Panc1 (cell line): ENCODE results near the gene MOV10L1. TPM values are rescaled to one million over a fixed set of nuclear protein-coding genes. Genes with fewer than 3 reads are reported as not detected.

Experiments used
- ATAC-seq: fragments of 200-7000 bp; cut with Tn5 transposase; 2 replicates; pipeline ENCODE4 v1.9.1; 2020; ENCODE audit warnings: mild to moderate bottlenecking, moderate library complexity
- BruUV-seq: library from RNA; stranded (reverse); fragments of 400-500 nt; replicated peaks from 2 replicates; lab custom pipeline; 2021; lab: Mats Ljungman, UMichigan
- CTCF ChIA-PET: fragments of 300-600 bp; sonication (Branson Sonifier 250); formaldehyde crosslinking; loops from one replicate; lab custom pipeline; 2022; ENCODE audit warnings: antibody characterized with exemption; lab: Charles Lee
- POLR2A ChIA-PET: fragments of 300-600 bp; sonication (Branson Sonifier 250); formaldehyde crosslinking; loops from one replicate; lab custom pipeline; 2022; ENCODE audit warnings: antibody characterized with exemption; lab: Charles Lee
- DNase-seq: peaks from one replicate; pipeline ENCODE4 v3.0.0-alpha.2; 2010; ENCODE audit warnings: low read depth, low spot score
- H3K27ac ChIP-seq: 2 replicates; pipeline ENCODE4 v1.5.1; 2011; ENCODE audit warnings: mild to moderate bottlenecking, low read length, inconsistent platforms
- H3K27me3 ChIP-seq: fragments of 200-500 bp; sonication (Bioruptor generic); 2 replicates; pipeline ENCODE4 v1.6.0; 2014; ENCODE audit warnings: low read length, inconsistent platforms; ENCODE audit not compliant: control insufficient read depth, insufficient read depth
- H3K36me3 ChIP-seq: fragments of 200-500 bp; sonication (Bioruptor generic); 2 replicates; pipeline ENCODE4 v1.5.1; 2014; ENCODE audit warnings: inconsistent platforms, mild to moderate bottlenecking, low read length, moderate library complexity; ENCODE audit not compliant: control insufficient read depth, insufficient read depth
- H3K4me1 ChIP-seq: 2 replicates; pipeline ENCODE4 v1.5.1; 2011; ENCODE audit warnings: inconsistent platforms, mild to moderate bottlenecking, low read length, moderate library complexity; ENCODE audit not compliant: control insufficient read depth, insufficient read depth
- H3K4me3 ChIP-seq, 2 experiments: 2 replicates each; pipeline ENCODE4 v1.5.1; 2011 to 2012; ENCODE audit warnings: low read depth in 2 of 2, low read length in 2 of 2, mild to moderate bottlenecking in 2 of 2, inconsistent platforms in 1 of 2, moderate library complexity in 1 of 2
- H3K9me3 ChIP-seq: fragments of 200-500 bp; sonication (Bioruptor generic); 2 replicates; pipeline ENCODE4 v1.5.1; 2014; ENCODE audit warnings: low read depth, mild to moderate bottlenecking, inconsistent platforms, low read length, moderate library complexity; ENCODE audit not compliant: control insufficient read depth, insufficient read depth
- POLR2AphosphoS5 ChIP-seq: IDR thresholded peaks from 2 replicates; pipeline ENCODE4 v1.6.1; 2012; ENCODE audit warnings: mild to moderate bottlenecking, low read depth, low read length, moderate library complexity
- SIN3A ChIP-seq: IDR thresholded peaks from 2 replicates; pipeline ENCODE4 v1.6.1; 2012; ENCODE audit warnings: low read depth, mild to moderate bottlenecking, low read length, moderate library complexity, borderline replicate concordance; ENCODE audit not compliant: insufficient read depth
- TCF7L2 ChIP-seq: IDR thresholded peaks from 2 replicates; pipeline ENCODE4 v1.6.1; 2011; ENCODE audit warnings: mild to moderate bottlenecking, low read depth, low read length, inconsistent platforms
- in situ Hi-C: cut with HindIII; loops from 2 replicates; pipeline ENCODE4 v1.10.0; 2016; ENCODE audit warnings: low sequenced_read_pairs, low pct_unique_long_range_greater_than_20kb
- intact Hi-C: fragments of 100-400 bp; cut with micrococcal nuclease; formaldehyde crosslinking; loops from one replicate; pipeline ENCODE4 v1.10.0; 2022; ENCODE audit not compliant: unreplicated experiment
- total RNA-seq: library from RNA; stranded (reverse); gene quantifications from one replicate; pipeline ENCODE4 v1.2.1, GENCODE V29; 2021; ENCODE audit not compliant: unreplicated experiment
- TF ChIP-seq, protein P1 (sequence below): fragments of 450-650 bp; IDR thresholded peaks from 2 replicates; pipeline ENCODE4 v1.5.1; 2017; ENCODE audit warnings: mild to moderate bottlenecking
- TF ChIP-seq, protein P2 (sequence below), 2 experiments: IDR thresholded peaks; 2 replicates each; pipeline ENCODE4 v1.6.1; 2011 to 2012; ENCODE audit warnings: low read depth in 2 of 2, control low read depth in 1 of 2, low read length in 1 of 2, mild to moderate bottlenecking in 1 of 2, moderate library complexity in 1 of 2; ENCODE audit not compliant: insufficient read depth in 1 of 2

MOV10L1 gene
- total RNA-seq, 1 experiment from 2014 or later, result 0.10 TPM

- in situ Hi-C loops (no loop called here), intact Hi-C loops (no loop called here)
- POLR2A ChIA-PET, result no interaction called here
- H3K9me3 ChIP-seq, result no peaks in the 10 kb centered on the region
- TF ChIP-seq SIN3A (no peak), TCF7L2 (no peak), POLR2AphosphoS5 (no peak)
- TF ChIP-seq, protein P1, sequence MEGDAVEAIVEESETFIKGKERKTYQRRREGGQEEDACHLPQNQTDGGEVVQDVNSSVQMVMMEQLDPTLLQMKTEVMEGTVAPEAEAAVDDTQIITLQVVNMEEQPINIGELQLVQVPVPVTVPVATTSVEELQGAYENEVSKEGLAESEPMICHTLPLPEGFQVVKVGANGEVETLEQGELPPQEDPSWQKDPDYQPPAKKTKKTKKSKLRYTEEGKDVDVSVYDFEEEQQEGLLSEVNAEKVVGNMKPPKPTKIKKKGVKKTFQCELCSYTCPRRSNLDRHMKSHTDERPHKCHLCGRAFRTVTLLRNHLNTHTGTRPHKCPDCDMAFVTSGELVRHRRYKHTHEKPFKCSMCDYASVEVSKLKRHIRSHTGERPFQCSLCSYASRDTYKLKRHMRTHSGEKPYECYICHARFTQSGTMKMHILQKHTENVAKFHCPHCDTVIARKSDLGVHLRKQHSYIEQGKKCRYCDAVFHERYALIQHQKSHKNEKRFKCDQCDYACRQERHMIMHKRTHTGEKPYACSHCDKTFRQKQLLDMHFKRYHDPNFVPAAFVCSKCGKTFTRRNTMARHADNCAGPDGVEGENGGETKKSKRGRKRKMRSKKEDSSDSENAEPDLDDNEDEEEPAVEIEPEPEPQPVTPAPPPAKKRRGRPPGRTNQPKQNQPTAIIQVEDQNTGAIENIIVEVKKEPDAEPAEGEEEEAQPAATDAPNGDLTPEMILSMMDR, result no peak
- TF ChIP-seq, protein P2, sequence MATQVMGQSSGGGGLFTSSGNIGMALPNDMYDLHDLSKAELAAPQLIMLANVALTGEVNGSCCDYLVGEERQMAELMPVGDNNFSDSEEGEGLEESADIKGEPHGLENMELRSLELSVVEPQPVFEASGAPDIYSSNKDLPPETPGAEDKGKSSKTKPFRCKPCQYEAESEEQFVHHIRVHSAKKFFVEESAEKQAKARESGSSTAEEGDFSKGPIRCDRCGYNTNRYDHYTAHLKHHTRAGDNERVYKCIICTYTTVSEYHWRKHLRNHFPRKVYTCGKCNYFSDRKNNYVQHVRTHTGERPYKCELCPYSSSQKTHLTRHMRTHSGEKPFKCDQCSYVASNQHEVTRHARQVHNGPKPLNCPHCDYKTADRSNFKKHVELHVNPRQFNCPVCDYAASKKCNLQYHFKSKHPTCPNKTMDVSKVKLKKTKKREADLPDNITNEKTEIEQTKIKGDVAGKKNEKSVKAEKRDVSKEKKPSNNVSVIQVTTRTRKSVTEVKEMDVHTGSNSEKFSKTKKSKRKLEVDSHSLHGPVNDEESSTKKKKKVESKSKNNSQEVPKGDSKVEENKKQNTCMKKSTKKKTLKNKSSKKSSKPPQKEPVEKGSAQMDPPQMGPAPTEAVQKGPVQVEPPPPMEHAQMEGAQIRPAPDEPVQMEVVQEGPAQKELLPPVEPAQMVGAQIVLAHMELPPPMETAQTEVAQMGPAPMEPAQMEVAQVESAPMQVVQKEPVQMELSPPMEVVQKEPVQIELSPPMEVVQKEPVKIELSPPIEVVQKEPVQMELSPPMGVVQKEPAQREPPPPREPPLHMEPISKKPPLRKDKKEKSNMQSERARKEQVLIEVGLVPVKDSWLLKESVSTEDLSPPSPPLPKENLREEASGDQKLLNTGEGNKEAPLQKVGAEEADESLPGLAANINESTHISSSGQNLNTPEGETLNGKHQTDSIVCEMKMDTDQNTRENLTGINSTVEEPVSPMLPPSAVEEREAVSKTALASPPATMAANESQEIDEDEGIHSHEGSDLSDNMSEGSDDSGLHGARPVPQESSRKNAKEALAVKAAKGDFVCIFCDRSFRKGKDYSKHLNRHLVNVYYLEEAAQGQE (IDR thresholded peaks at IDR 0.05; ENCODE audit: insufficient read depth in 1 of 2, low read depth in 2 of 2, low read length in 1 of 2), result no peak
- CTCF ChIA-PET, result no interaction called here
- no peak overlapping the region for H3K27ac ChIP-seq
- no peaks in the 10 kb centered on the region for H3K27me3 ChIP-seq
- no TSS peak for BruUV-seq
- ATAC-seq, result no peak
- no peaks in the 10 kb centered on the region for H3K36me3 ChIP-seq
- DNase-seq, result no peak
- no peak overlapping the region for H3K4me3 ChIP-seq
- no peaks in the 10 kb centered on the region for H3K4me1 ChIP-seq
Measured at GRCh38 chr22:50049299-50050195, 40.3 kb upstream of the MOV10L1 start.

GRCh38 chr22:50051930-50052329, 37.9 kb upstream of the MOV10L1 start:
- ChIA-PET CTCF (no interaction called here), POLR2A (no interaction called here)
- Histone ChIP-seq H3K27me3 (no peaks in the 10 kb centered on the region), H3K4me3 (no peak overlapping the region), H3K36me3 (no peaks in the 10 kb centered on the region), H3K9me3 (no peaks in the 10 kb centered on the region), H3K27ac (no peak overlapping the region), H3K4me1 (no peaks in the 10 kb centered on the region)
- no peak for ATAC-seq
- intact Hi-C loops, result no loop called here
- in situ Hi-C loops, result no loop called here
- no TSS peak for BruUV-seq
- no peak for TF ChIP-seq TCF7L2
- no peak for TF ChIP-seq POLR2AphosphoS5
- TF ChIP-seq, protein P1, result no peak
- no peak for TF ChIP-seq SIN3A
- TF ChIP-seq, protein P2 (IDR thresholded peaks at IDR 0.05; ENCODE audit: insufficient read depth in 1 of 2, low read depth in 2 of 2, low read length in 1 of 2), result no peak
- DNase-seq, result no peak
